NCI-H446 treated with DMSO at 0.1 percent for 48 hours (cell line): Measurements from ENCODE around the gene TFAM.

Experiments used
- DNase-seq: peaks from one replicate; lab custom pipeline; 2025; lab: John Stamatoyannopoulos, UW

The TFAM gene

DNA sequence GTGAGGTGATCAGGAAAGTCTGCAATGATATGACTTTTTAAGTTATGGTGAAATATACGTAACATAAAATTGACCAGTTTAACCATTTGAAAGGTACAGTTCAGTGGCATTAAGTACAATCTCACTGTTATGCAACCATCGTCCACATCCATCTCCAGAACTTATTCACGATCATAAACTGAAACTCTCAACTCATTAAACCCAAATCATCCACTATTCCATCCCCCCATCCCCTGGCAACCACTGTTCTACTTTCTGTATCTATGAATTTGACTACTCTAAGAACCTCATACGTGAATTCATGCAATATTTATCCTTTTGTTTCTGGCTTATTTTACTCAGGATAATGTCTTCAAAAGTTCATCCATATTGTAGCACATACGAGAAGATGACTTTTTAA is 48.4 kb downstream of the TFAM start:
- DNase-seq: no peak

DNA sequence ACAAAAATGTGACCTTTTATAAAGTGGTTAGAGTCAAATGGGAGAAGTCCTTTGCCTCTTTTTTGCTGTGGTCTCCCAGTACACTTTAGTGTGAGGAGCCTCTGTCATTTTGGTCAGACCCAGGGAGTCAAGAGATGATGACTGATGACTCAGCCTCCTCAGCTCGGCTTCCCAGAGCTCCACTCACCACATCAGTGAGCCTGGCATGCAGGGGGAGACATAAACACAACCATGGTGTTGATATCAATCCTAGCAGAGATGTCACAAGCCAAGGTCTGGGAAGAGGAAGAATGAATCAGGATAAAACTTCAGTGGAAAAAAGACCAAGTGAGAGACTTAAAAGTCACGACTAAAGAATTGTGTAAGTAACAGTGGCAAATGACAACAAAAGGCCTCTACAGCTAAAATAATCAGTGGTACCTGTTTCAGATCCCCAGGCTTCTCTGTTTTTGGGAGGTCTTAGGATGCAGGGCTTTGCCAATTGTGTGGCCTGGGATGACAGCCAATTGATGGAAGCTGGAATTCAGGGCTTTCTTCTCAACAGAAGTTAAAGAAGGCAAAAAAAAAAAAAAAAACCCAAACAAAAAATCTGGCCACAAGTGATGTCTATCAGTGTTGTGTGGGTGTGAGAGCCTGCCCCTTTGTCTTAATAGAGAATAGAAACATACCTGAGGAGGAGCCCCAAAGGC is 50.2 kb downstream of the TFAM start:
- peak; percentile 12 for DNase-seq

DNA sequence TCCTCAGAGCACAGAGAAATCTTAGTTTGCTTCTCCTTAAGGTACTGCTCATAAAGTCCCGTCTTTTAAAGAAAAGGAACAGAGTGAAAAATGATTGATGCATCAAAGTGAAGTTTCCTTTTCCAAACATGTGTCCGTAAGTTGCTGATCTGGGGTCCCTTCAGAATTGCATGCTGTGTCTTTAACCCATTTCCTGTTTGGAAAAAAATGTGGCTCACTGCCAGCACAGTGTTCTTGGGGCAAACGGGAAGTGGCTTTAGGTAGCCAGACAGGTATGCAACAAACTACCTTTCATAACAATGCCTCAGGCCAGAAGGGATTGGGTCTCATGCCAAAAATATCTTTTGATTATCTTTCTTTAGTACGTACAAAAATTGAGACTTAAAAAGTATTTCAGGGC is 50.9 kb downstream of the TFAM start:
- no peak for DNase-seq

DNA sequence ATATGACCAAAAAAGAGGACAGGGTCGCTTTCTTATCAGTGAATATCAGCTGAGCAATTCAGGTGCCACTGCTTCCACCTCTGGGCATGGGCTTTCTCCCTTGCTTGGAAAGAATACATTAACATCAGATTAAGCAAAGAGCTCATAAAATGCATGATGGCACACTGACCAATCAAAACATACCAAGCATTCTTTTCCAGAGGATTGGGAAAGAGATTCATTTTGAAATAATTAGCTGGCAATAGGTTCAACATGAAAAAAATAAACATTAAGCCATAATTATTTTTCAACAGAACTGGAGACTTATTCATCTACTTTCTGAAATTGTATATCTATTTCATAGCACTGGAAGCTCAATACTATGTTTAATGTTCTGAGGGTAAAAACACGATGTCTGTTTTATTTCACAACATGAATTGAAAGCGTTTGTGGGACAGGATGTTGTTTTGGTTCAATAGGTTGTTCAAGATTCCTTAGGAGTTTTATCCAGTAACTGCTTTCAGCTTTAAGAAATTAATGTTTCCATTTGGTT is 53.2 kb downstream of the TFAM start:
- no peak for DNase-seq

DNA sequence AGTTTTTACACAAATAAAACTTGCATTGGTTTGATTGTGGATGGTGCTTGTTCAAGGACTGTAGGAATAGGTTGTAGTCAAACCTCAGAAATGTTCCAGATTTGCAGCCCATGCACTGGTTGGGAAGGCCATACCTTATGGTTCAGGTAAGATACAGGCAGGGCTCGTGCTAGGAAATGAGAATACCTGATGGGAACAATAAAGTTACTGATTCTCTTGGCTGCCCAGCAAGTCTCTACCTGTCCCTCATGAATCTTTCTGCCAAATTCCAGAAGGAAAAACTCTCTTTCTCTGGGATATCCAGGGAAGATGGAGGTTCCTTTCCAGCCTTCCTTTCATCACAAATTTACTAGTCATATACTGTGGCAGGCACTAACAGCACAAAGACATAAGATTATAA is 53.8 kb downstream of the TFAM start:
- DNase-seq: no peak

DNA sequence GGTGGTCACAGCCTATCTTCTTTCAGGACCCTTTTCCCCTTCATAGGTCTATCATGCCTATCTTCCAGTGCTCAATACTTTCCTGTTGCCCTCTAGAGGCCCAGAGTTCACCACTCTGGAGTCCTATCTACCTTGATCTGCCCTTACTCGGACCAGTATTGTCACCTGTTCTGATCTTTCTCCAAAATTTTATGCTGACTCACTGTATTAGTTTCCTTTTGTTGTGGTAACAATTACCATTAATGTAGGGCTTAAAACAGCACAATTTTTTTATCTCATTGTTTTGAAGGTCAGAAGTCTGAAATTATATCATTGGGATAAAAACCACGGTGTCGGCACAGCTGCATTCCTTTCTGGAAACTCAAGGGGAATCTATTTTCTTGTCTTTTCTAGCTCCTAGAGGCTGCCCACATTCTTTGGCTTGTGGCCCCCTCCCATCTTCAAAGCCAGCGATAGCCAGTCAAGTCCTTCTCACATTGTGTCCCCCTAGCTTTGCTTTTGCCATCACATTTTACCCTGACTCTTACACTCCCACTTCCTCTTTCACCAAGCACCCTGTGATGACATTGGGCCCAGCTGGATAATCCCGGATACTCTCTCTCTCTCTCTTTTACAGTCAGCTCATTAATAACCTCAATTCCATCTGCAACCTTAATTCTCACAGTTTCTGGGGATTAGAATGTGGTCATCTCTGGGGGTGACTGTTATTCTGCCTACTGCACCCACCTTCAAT is 54.6 kb downstream of the TFAM start:
- DNase-seq: no peak

DNA sequence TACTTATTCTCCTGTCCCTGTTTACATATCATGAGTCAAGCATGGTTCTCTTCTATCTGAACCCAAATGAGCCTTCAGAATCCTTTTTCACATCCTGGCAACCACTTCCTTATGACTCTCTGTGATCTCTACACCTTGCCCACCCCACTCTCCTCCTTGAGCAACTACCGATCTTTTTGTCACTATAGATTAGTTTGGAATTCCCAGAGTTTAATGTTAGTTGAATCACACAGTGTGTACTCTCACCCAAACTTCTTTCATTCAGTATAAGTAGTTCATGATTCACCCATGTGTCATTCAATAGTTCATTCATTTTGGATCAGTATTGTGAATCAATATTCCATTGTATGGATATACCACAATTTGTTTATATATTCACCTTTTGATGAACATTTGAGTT is 55.3 kb downstream of the TFAM start:
- DNase-seq: no peak

DNA sequence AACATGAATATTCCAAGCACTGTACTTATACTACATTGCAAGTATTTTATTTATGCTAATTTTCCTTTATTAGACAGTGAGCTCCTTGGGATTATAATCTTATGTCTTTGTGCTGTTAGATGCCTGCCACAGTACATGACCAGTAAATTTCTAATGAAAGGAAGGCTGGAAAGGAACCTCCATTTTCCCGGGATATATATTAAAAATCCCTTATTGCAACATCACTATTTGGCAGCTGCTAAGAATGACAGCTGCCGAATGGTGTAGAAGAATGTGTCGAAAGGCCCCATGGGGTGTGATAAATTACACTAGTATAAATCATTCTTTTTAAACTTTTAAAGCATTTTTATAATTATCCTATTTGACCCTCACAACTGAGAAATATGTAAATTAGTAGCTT is 59.1 kb downstream of the TFAM start:
- DNase-seq: no peak

DNA sequence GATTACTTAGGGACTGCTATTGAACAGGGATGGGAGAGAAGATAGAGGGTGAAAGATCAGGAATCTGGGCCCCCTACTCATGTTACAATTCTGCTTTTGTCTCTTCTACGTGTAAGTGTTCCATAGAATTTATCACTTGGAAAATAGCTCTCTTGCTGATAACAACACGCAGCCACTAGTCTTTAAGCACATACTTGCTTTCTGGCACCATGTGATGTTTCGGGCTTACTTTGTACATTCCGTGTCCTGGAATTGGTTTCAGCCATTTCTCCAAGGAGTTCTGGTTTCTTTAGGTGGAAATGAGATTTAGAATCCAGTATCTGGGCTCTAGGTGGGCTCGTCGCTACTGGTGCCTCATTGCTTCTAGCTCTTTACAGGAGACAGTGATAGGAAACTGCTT is 59.7 kb downstream of the TFAM start:
- DNase-seq: no peak

DNA sequence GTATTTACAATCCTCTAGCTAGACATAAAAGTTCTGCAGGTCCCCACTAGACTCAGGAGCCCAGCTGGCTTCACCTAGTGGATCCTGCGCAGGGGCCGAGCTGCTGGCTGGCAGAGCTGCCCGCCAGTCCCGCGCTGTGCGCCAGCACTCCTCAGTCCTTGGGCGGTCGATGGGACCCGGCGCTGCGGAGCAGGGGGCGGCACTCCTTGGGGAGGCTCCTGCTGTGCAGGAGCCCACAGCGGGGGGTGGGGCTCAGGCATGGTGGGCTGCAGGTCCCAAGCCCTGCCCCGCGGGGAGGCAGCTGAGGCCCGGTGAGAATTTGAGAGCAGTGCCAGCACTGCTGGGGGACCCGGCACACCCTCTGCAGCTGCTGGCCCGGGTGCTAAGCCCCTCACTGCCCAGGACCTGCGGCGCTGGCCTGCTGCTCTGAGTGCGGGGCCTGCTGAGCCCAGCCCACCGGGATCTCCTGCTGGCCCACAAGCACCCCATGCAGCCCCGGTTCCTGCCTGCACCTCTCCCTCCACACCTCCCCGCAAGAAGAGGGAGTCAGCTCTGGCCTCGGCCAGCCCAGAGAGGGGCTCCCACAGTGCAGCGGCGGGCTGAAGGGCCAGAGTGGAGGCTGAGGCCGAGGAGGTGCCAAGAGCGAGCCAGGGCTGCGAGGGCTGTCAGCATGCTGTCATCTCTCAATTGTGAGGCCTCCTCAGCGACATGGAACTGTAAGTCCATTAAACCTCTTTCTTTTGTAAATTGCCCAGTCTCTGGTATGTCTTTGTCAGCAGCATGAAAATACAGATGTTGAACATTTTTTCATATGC is 63.1 kb downstream of the TFAM start:
- no peak for DNase-seq
